HG02870 (cell line): ENCODE measurements around the gene HOXD3.

ENCODE experiments used
- ATAC-seq: cut with Tn5 transposase; IDR thresholded peaks from one replicate; pipeline ENCODE4 v1.9.1; 2021; ENCODE audit warnings: mild to moderate bottlenecking, moderate library complexity; ENCODE audit not compliant: unreplicated experiment

HOXD3 gene

DNA sequence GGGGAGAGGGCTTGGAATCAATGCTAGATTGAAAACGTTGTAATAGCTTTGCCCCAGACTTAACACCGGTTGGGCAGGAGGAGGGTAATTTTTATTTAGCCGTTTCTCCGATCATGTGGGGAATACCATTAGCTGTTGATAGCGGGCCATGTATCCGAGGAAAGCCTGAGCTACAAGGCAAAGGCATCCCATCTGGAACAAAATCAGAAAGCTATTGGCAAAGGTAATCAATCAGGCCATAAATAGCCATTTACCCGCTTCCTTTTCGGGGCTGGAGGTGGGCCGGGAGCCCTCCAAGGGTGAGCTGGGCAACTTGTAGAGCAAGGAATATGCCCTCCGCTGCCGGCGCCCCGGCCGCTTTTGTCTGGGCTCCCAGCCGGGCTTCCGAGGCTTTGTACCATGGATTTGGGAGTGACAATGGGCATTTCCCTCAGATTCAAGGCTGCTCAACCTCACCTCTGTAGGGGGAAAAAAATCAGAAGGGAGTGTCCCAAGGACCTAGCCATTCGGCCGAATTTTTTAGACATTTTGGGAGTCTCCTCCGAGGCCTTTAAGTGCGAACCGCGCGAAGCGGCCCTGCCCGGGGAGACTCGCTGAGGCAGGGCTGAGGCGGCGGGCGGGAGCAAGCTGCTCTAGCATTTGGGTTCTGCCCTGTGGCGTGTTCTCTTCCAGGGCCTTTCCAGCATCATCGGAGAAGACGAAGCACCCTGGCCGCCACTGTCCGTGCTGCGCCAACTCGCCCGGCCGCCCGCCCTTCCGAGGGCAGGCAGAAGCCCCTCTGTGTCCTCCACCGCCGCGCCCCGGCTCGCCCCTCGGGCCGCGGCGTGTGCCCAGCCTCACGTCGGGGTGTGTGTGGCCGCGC is 35.7 kb upstream of the HOXD3 start:
- ATAC-seq: no peak

DNA sequence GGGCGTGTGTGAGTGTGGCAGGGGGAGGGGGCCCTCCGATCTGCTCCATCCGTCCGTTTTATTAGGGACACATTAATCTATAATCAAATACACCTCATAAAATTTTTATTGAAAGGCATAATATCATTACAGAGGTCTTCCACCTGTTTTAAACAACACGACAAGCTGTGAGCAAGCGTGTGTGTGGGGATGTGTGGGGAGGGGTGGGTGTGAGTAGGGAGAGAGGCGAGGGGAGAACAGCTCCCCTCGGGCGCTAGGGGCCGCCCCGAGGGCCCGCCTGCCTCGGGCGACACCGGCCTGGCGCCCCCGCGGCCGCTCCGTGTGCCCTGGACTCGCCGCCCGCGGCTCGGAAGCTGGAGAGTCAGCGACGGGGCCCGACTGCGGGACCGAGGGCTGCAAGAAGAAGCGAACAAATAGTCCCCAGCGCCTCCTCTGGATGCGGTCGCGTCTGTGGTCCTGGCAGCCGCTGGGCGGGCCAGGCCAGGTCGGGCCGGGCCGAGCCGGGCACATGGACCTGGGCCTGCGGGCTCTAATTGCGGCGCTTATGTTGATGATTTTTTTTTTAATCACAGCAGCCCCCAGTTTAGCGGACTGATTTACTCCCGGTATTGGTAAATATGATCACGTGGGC is 34.9 kb upstream of the HOXD3 start:
- no peak for ATAC-seq

DNA sequence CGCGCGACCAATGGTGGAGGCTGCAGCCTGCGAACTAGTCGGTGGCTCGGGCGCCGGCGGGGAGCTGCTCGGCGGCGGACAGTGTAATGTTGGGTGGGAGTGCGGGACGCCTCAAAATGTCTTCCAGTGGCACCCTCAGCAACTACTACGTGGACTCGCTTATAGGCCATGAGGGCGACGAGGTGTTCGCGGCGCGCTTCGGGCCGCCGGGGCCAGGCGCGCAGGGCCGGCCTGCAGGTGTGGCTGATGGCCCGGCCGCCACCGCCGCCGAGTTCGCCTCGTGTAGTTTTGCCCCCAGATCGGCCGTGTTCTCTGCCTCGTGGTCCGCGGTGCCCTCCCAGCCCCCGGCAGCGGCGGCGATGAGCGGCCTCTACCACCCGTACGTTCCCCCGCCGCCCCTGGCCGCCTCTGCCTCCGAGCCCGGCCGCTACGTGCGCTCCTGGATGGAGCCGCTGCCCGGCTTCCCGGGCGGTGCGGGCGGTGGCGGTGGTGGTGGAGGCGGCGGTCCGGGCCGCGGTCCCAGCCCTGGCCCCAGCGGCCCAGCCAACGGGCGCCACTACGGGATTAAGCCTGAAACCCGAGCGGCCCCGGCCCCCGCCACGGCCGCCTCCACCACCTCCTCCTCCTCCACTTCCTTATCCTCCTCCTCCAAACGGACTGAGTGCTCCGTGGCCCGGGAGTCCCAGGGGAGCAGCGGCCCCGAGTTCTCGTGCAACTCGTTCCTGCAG is 34.3 kb upstream of the HOXD3 start, which contains the start of gene HOXD9:
Gene HOXD9 (plus strand): TSS at position 37 of the 728 bp plus-strand sequence. CDS start 50 bp downstream, at position 87.
- ATAC-seq: no peak

DNA sequence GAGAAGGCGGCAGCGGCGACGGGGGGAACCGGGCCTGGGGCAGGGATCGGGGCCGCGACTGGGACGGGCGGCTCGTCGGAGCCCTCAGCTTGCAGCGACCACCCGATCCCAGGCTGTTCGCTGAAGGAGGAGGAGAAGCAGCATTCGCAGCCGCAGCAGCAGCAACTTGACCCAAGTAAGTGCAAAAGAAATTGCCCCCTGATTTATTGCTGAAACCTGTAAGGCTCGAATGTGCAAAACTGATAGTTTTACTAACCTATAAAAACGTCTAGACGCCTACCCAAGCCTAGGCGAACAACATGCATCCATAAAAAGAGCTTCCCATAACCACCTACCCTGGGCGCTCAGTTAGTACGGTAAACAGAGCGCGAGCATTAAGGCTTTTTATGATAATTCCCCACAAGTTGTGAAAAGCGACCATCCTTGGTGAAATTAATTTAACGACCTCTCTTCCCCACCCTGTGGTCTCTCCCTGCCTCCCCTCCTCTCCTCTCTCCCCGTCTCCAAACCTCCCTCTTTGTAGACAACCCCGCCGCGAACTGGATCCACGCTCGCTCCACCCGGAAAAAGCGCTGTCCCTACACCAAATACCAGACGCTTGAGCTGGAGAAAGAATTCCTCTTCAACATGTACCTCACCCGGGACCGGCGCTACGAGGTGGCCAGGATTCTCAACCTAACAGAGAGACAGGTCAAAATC is 33.5 kb upstream of the HOXD3 start:
- ATAC-seq: no peak

DNA sequence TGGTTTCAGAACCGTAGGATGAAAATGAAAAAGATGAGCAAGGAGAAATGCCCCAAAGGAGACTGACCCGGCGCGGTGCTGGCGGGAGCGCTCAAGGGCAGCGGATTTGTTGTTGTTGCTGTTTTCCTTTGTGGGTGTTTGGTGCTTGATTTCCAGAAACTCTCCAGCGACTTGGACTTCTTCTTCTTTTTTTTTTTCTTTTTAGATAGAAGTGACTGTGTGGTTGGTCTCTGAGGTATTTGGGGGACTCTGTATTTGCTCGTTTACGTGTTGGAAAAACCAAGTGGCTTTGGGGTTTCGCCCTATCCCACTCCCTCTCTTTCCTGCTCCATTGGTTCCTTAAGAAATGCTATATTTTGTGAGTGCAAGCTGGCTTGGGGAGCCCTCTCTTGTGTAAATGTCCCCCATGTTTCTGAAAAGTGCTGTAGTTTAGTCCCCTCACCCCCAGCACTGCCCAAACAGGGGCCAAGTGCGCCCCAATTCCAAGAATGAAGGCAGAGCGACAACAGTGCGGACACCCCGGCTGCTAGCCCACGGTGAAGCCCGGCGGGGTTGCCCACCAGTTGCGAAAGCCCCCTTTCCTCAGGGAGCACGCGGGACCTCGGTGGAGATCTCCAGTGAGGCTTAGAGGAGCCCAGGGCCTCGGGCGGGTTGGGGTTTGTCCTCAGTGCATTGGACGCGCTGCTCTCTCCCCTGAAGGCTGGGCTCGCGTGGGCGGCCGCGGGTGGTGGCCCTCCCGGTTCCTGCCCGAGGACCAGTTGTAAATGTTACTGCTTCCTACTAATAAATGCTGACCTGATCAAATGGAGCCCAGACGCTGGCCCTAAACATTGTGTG is 32.8 kb upstream of the HOXD3 start:
- ATAC-seq: no peak

DNA sequence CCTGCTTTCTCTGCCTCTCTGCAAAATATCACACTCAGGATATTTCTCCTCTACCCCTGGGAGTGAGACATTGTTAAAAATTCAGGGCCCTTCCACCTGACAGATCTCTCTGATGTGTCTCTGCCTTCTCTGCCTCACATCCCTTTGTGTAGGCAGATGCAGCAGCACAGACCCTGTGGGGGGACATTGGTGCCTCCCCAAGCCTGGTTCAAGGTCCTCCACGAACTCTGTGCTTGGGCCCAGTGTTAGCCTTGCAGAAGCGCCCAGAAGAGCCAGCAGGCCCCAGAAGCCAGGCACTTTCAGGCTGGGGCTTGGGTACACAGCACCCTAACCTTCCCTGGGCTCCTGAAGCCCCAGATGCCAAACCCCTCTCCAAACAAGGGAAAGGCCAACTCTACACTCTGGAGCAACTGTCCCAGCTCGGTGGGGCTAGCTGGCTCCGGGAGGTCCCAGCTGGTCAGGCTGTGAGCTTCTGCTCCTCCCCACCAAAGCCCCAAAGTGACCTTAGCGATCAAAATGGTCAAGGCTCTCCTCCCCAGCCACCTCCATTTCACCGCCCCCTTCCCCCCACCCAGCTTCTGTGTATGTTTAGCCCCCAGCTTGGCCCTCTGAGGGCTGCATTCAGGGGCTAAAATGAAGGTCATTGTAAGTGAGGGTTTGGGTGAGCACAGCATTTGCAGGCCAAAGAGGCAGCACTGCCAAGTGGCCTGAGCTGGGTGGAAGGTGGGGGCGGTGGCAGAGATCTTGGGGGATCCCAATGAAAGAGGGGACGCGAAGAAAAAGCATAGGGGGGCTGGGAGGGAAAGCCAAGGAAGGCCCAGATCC is 31.9 kb upstream of the HOXD3 start:
- ATAC-seq: no peak

DNA sequence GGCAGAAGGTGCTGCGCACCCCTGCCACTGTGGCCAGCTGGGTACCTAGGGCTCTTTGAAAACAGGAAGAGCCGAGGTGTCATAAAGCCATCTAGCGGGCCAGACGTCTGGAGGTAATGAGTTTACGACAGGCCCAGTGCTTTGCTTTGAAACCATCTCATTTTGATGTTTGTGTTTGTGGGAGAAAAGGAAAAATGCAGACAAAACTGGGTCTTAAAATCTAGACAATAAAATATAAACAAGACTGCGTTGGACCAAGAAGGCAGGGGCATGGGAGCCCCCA is 31.4 kb upstream of the HOXD3 start:
- ATAC-seq: no peak

DNA sequence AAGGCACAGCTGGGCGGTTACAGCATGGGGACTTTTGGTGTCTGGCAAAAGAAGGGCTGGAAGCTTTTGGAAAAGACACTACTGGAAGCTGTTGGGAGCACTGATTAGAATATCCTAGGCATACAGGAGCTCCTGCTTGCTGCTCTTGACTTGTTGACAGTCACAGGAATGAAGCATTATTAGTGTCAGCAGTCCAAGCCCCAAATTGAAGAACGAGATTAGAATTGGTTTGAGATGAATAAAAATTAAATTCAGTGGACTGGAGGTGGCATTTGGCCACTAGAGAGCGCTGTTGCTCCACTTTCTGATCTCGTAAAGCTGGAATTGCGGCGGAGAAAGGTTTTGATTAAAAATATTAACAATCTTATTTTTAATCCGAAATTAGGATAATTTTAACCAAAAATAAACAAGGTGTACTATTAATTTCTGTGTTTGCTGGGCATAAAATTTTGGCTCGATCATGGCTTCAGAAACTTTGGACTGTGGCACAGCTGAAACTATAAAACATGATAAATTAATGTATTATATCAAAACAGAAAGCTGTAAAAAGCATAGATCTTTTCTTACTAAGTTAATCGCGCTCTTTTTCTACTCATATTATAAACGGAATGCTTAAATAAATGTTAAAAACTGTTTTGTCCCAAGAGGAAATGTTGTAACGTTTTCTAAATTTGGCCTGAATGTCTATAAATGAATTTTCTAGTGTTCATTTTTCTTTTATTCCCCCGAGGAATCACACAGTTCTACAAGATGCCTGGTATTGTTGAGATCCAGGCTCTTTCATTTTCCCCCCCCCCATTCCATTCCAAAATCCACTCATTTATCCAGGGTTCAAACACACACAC is 30.0 kb upstream of the HOXD3 start:
- no peak for ATAC-seq

DNA sequence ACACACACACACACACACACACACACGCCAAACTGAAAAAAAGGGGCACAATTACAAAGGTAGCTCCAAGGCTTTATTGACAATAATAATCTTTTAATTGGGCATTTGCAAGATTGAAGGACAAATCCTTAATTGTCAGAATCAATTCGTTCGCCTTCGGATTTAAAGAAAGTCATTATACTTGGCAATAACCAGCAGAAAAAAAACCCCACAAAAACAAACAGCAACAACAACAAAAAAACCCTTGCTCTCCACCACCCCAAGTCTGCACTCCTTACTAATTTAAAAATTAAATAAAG is 29.4 kb upstream of the HOXD3 start:
- ATAC-seq: no peak

DNA sequence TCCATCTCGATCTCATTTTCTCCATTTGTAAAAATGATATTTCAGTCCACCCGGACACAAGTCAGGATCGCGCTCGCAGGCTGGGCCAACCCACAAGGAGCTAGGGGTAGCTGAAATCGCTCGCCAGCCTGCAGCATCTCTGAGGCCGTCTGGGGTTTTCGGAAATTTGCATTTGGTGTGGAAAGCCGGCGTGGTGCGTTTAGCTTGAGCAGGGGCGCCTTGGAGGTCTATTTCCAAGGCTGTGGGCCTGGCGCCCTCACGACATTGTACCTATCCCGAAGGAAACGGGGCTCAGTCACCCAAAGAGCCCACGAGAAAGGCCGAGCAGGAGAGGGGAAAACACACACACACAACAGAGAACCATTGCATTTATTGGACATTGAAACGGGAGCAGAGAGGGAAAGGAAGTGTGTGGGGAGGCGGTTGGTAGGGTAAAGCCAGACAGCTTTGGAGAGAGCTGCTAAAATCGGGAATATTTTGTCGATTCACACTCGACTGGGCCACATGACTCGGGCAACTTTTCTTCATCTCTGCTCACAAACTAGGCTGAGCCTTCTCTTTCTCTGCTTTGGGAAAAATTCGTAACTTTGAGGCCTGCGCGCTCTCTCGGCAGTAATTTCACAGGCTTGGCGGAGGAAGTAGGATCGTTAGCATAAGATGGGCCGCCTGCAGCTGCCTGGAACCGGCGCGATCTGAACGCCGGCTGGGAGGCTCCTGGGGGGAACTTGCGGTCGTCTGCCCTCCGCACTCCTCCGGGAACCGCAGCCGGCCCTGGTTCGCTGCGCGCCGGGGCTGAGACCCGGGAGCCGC is 28.7 kb upstream of the HOXD3 start:
- ATAC-seq: no peak

DNA sequence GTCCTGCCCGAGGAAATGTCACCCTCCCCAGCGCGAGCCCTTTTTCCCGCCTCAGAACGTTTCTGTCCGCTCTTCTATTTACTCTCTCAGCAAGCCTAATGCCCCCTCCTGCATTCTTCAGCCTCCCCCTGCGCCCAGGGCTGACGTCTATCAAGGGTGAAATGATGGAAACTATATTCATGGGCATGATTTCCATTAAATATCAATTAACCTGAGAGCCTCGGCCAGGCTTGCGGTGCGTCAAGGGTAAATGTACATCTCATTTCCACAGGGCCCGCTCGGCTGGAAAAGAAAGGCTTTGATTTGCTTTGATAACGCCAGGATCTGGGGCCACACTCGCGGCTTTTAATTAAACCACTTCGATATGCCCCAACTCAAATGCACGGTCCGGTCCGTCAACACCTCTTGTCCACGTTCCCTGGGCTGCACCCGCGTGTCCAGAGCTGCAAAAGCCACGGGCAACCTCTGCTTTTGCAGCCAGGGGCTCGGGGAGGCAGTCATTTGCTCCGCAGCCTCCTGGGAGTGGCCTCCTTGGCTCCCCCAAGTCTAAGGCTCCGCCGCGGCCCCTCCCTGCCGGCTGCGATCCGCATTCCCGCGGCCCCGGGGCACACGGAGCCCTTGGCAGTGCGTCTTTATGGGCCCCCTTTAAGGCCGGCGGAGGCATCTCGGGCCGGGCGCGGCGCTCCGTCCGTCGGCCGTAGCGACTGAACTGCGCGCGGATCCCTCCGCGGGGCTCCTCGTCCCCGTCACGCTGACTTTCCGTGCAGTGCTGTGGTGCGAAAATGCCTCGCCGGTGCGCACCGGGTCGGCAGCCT is 27.9 kb upstream of the HOXD3 start, which contains the start of gene HOXD8:
Gene HOXD8 (plus strand): TSS at position 724 of the 815 bp plus-strand sequence. CDS start 662 bp downstream, outside the sequence.
- no peak for ATAC-seq

DNA sequence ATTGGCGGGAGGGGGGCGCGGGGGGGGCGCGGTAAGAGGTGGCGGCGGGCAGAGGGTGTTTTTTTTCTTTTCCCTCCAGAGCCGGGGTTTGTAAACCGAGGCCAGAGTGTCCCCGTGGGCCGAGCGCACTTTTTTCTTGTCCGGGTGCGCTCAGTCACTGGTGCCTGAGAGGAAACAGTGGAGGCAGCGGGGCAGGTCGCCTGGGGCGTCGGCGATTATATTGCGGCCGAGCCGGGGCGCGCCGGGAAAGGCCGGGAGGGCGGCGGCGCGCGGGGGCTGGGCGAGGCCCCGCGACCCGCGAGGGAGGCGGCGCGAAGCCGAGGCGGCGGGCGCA is 27.3 kb upstream of the HOXD3 start:
- ATAC-seq: no peak

DNA sequence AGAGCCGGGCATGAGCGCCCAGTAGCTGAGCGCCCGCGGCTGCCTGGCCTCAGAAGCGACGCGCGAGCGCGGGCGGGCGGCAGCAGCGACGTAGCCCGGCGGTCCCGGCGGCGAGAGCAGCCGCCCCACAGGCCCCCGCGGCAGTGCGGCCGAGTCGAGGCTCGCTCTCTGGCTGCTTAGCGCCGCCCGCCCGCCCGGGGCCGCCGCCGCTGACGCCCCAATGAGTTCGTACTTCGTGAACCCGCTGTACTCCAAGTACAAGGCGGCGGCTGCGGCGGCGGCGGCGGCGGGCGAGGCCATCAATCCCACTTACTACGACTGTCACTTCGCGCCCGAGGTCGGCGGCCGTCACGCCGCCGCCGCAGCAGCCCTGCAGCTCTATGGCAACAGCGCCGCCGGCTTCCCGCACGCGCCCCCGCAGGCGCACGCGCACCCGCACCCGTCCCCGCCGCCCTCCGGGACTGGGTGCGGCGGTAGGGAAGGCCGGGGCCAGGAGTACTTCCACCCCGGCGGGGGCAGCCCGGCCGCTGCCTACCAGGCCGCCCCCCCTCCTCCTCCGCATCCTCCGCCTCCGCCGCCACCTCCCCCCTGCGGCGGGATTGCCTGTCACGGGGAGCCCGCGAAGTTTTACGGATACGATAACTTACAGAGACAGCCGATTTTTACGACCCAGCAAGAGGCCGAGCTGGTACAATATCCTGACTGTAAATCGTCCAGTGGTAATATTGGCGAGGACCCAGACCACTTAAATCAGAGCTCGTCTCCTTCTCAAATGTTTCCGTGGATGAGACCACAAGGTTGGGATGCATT is 26.8 kb upstream of the HOXD3 start:
- ATAC-seq: no peak

DNA sequence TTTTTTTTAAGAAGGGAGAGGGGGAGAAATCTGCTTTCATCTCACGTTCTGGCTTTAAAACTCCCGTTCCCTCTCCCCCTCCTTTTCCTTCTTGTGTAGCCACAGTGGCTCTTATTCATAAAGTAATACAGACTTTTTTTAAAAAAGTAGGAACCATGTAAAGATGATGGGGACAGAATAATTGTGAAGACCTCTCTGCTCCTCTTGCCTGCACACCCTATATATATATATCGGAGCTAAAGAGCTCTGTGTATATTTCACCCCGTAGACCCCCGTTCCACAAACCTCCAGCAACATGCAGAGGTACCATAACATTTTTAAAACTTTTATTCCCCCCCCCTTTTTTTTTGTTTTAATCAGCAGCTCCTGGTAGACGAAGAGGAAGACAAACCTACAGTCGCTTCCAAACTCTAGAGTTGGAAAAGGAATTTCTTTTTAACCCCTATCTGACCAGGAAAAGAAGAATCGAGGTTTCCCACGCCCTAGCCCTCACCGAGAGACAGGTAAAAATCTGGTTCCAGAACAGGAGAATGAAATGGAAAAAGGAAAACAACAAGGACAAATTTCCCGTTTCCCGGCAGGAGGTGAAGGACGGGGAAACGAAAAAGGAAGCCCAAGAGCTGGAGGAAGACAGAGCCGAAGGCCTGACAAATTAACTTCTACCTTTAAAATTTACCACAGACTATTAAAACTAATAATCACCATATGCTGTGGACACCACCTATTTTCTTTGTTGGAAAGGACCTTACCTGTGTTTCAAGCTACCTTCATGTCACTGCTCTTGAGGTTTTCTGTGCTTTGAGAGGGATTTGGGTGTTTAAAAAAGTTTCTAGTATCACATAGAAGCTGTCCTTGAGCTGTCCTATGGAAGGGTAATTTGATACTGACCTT is 25.9 kb upstream of the HOXD3 start:
- no peak for ATAC-seq

DNA sequence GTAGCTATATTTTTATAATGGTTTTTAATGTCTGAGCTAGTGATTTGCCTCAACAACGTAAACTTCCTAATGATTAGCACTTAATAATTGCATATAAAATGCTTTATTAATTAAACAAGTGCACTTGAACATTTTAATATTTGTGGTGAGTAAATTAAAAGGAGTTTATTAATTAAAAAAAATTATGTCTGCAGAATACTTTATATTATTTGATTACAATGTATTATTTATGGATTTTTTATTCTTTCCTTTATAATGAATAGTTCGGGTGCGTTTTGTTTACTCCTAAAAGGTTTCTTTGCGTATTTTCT is 25.3 kb upstream of the HOXD3 start:
- no peak for ATAC-seq
